NCI-H187 treated with DMSO at 0.1 percent for 48 hours (cell line): Measurements from ENCODE around the gene TEDC1.

Experiments used
- DNase-seq: peaks from one replicate; lab custom pipeline; 2025; lab: John Stamatoyannopoulos, UW

The TEDC1 gene

GRCh38 chr14:105458010-105458409, 33.0 kb upstream of the TEDC1 start:
- DNase-seq = no peak

GRCh38 chr14:105458571-105458970, 32.5 kb upstream of the TEDC1 start:
- no peak for DNase-seq

DNA sequence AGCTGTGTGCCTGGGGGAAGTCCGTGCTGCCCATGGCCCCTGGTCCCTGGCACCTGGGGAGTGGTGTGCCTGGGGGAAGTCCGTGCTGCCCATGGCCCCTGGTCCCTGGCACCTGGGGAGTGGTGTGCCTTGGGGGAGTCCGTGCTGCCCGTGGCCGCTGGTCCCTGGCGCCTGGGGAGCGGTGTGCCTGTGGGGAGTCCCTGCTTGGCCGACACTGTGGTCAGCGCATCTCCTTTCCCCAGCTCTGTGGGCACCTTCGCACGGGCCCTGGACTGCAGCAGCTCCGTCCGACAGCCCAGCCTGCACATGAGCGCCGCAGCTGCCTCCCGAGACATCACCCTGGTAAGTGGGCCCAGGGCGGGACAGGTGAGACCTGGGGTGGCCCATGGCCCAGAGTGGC, 30.9 kb upstream of the TEDC1 start:
- DNase-seq = no peak

DNA sequence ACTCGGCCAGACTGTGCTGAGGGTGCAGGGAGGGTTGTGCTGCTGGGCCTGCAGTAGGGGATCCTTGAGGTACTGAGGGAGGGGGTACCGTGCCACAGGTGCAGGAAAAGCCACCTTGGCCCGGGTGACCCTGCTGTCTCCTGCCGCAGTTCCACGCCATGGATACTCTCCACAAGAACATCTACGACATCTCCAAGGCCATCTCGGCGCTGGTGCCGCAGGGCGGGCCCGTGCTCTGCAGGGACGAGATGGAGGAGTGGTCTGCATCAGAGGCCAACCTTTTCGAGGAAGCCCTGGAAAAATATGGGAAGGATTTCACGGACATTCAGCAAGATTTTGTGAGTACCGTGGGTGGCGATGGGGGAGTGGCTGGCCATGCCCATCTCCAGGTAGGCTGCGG, 30.4 kb upstream of the TEDC1 start:
- DNase-seq = no peak

- DNase-seq = no peak
Observed at GRCh38 chr14:105461903-105462302, 29.1 kb upstream of the TEDC1 start.

- DNase-seq = no peak
Observed at GRCh38 chr14:105464501-105464900, 26.5 kb upstream of the TEDC1 start.

DNA sequence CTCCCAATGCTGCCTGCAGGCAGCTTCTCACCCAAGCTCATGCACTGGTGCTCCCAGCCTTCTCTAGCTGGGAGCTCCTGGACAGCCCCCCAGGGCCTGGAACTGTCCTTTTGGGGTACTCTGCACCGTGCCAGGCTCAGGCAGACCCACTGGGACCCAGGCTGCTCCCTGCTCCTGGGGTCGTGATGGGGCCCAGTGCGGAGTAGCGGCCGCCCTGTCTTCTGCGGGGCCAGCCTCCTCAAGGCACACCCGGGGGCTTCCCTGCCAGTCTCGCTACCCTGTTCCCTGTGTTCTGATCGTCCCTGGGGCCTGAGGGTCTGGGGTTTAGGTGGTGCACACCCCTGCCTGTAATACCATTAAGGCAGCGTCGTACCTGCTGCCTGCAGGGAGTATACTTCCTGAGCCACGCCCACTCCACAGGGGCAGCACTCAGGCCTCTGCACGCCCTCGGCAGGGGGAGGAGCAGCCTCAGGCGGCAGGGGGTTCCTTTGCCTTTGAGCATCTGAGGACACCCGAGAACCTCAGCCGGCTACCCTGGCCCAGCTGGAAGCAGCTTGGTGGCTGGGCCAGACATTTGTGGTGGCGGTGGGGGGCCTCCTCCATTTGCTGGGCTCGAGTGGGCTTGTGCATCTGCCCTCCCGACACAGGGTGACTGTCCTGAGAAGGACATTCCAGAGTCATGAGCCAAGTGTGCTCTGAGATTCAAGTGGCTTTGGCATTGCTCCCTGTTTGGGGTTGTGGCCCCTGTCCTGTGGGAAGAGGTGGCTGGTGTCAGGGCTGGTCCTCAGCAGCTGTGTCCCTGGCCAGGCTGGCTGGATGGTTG, 25.6 kb upstream of the TEDC1 start:
- DNase-seq = no peak

DNA sequence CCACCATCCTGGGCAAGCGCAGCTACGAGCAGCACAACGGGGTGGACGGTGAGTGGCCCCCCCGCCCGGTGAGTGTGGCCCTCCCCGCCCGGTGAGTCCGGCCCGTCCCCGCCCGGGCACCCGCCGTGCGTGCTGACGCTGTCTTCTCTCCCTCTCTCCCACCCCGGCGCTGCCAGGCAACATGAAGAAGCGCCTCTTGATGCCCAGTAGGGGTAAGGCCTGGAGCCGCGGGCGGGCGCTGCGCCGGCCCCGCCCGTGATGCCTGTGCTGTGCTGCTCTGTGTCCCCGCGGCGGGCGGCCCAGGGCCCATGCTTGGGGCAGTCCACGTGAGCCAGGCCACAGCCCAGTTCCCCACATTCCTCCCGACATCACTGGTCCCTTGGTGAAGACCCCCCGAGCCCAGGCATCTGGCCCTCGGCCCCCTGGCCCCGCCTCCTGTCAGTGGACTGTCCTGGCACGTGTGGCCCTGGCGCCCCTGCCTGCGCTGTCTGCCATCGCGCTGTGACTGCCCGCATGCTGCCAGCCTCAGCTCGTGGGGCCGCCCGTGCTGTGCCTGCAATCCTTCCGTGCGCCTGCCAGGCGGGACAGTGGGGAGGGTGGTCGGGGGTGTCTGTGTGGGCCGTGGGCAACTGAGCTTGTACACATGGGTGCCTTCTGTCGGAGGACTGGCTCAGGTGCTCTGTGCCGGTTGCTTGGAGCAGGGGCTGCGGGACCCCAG, 24.4 kb upstream of the TEDC1 start:
- no peak for DNase-seq

- DNase-seq = no peak
Observed at GRCh38 chr14:105467249-105467941, 23.7 kb upstream of the TEDC1 start.

DNA sequence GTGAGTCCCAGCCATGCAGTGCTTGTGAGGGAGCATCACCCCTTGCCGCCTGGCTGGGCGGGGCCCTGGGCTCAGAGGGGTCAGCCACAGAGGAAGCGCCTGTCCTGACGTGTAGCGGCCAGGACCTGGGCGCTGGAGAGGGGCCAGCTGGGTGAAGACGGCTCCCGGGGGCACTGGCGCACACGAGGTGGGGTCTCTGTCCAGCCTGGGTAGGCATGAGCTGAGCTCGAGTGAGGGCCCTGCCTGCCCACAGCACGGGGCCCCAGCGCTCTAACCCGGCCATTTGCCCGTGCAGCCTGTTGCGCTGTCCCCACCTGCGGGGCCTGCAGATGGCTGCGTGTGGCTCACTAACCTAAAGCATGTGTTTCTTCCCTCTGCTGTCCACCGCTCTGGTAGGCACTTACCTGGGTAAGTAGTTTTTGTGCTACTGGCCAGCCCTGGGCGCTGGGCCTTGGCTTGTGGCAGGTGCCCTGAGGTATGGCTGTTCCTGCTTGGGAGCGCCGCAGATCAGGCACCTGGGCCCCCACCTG, 23.0 kb upstream of the TEDC1 start:
- DNase-seq = no peak

GRCh38 chr14:105468621-105469241, 22.3 kb upstream of the TEDC1 start:
- DNase-seq = no peak

- no peak for DNase-seq
Observed at GRCh38 chr14:105469456-105470349, 21.3 kb upstream of the TEDC1 start.

GRCh38 chr14:105470350-105471296, 20.4 kb upstream of the TEDC1 start:
- DNase-seq = no peak

- no peak for DNase-seq
Observed at GRCh38 chr14:105471297-105471821, 19.7 kb upstream of the TEDC1 start.

DNA sequence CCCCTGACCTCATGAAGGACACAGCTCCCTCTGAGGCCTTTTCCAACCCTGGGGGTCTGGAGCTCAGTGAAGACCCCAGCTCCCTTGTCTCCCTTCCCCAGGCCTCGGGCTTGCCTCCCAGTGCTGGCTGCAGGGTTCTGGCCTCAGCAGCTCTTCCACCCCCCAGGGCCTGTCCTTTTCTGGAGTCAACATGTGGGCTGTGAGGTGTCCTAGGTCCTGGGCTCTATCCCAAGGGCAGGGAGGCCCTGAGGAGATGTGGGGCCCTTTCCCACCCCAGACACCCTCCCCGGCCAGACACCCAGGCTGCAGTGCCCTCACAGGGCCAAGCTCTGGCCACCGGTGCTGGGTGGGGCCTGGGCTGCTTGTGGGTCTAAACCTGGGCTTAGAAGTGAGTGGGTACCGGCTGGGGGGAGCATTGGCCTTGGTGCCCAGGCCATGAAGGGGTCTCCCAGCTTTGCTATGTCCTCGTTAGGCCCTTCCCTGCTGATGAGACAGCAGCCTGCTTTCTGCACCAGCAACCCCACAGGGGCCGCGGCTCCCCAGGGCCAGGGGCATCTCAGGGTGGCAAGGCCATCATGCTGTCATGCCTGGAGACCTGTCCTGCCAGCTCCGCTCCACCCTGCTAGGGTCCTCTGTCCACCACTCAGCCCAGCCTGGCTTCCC, 19.1 kb upstream of the TEDC1 start:
- DNase-seq = no peak

GRCh38 chr14:105472486-105472991, 18.5 kb upstream of the TEDC1 start:
- no peak for DNase-seq

GRCh38 chr14:105473033-105473676, 17.9 kb upstream of the TEDC1 start:
- DNase-seq = no peak

DNA sequence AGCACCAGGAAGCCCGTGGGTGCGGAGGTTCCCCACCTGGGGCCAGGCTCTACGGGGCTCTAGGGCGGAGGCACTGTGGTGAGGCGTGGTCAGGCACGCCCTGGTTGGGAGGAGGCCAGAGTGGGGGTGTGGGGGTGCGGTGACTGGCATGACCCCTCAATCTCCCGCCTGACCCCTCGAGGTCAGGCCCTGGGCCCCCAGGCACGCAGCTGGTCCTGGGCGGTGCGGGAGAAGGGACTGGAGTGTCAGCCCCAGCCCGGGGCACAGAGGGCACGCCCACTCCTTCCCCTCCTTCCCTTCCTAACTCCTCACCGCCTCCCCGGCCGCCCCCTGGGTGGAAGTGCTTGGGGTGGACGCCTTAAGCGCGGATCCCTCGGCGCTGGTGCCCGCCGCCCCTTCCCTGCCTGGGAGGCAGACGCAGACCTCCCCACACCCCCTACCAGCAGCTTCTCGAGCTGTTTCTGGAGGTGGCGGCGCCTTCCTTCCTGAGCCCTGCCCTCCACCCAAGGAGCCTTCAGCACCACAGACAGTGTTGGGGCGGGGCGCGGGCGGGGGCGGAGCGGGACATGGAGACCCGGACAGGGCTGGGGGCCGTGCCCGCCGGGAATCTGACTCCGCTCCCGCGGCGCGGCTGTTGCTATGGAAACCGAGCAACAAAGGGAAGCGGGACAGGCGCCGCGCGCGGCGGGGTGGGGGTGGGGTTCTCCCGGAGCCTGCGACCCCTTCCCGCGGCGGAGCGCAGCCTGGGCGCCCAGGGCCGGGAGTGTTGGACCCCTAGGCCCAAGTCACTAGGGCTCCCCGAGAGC, 17.2 kb upstream of the TEDC1 start:
- no peak for DNase-seq
